Breast epithelium (tissue), 3 donors: Measurements from ENCODE around the gene ZNF416.

Source experiments
- CTCF ChIP-seq, 3 donors: fragments of 450-650 bp; IDR thresholded peaks; one replicate each; pipeline ENCODE4 v1.5.1; 2016 to 2017; ENCODE audit warnings: antibody characterized with exemption in 3 of 3, mild to moderate bottlenecking in 3 of 3, moderate library complexity in 3 of 3
- POLR2A ChIP-seq: fragments of 450-650 bp; IDR thresholded peaks from one replicate; pipeline ENCODE4 v1.6.1; 2016; ENCODE audit warnings: antibody characterized with exemption, mild to moderate bottlenecking, moderate library complexity
- POLR2AphosphoS5 ChIP-seq, 3 donors: sonication (generic); formaldehyde crosslinking; IDR thresholded peaks; one replicate each; pipeline ENCODE4 v1.6.1; 2017; ENCODE audit warnings: antibody characterized with exemption in 3 of 3

GRCh38 chr19:57560049-57560491 is 18.6 kb downstream of the ZNF416 start:
- TF ChIP-seq POLR2A (no peak), CTCF (IDR thresholded peaks at IDR 0.05) (no peak), POLR2AphosphoS5 (IDR thresholded peaks at IDR 0.05) (no peak)
